Stimulated activated CD4-positive, alpha-beta T cell treated with anti-CD3 and anti-CD28 coated beads, TNF-alpha, amount 100 ng/mL, for 48 hours (primary cell): Measurements from ENCODE around the gene SLC22A31.

Experiments
- DNase-seq, 3 donors: peaks; one replicate each; pipeline ENCODE4 v3.0.0-alpha.2; 2020; ENCODE audit warnings: low read depth in 3 of 3

SLC22A31 gene

GRCh38 chr16:89216315-89217137 lies 16.2 kb upstream of the SLC22A31 start:
- DNase-seq, result peak; percentile 50 to 69 (median 52)

GRCh38 chr16:89210904-89211515 lies 10.7 kb upstream of the SLC22A31 start:
- no peak for DNase-seq

- DNase-seq, result no peak
Measured at GRCh38 chr16:89210165-89210903, 10.0 kb upstream of the SLC22A31 start.

DNA sequence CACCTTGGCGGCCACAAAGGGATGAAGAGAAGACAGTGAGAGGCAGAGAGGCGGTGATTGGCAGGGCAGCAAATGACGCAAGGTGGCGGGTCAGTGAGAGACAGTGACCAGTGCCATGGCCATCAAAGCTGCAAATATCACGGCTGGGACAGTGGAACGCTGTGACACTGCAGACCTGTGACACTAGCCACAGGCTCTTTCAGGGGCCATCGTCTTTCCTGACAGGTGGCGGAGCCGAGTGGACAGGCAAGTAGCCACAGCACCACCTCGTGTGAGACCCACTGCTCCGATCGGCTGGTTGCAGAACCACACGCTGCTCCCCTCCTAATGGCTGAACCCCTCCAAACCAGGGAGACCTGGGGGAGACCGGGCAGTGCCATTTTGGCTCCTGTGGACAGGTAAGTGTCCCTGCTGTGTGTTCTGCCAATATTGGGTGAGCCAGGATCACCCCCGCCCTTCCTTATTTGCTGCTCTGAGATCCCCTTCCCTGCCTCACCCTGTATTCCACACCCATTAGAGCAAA lies 9.2 kb upstream of the SLC22A31 start:
- no peak for DNase-seq

GRCh38 chr16:89207993-89208392 lies 7.7 kb upstream of the SLC22A31 start:
- no peak for DNase-seq

GRCh38 chr16:89202422-89203215 lies 2.3 kb upstream of the SLC22A31 start:
- no peak for DNase-seq

GRCh38 chr16:89201439-89202377 lies 1.4 kb upstream of the SLC22A31 start:
- DNase-seq, result peak; percentile 64 to 93 (median 75)

GRCh38 chr16:89200850-89201411 lies 594 bp upstream of the SLC22A31 start:
- no peak for DNase-seq

GRCh38 chr16:89199241-89200123 lies 855 bp downstream of the SLC22A31 start:
- no peak for DNase-seq

- DNase-seq, result no peak
Measured at GRCh38 chr16:89198417-89199240, 1.7 kb downstream of the SLC22A31 start.

DNA sequence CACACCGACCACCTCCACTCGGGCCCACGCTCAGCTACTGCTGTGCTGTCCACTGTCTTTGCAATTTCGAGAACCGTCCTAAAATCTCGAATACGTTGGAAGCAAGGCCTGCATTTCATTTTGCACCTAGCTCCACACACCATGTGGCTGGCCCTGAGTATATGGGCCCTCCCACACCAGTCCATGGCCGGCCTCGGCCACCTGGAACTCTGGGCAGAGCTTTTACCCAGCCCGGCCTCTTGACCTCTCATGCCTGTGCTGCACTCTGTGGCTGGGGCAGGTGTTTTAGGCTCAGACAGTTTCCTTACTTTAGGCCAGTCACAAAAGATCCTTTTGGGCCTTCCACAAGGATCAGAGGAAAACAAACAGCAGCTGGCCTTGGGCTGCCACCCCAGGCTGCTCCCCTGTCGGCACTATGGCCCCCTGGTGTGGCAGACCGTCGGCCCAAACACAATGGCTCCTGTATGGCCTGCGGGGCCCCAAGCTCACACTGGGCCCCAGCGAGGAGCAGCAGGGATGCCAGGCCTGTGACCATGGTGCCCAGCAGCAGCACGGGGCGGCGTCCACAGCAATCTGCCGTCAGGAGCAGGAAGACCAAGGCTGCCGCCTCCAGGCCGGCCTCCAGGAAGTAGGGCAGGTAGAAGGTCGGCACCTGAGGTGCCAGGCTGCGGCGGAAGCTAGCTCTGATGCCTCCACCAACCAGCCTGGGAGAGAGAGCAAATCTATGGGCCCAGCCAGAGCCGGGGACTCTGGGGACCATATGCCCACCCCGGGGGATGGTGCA lies 2.5 kb downstream of the SLC22A31 start:
- no peak for DNase-seq

- no peak for DNase-seq
Measured at GRCh38 chr16:89197033-89197632, 3.2 kb downstream of the SLC22A31 start.

- DNase-seq, result no peak
Measured at GRCh38 chr16:89195521-89196171, 4.7 kb downstream of the SLC22A31 start.

DNA sequence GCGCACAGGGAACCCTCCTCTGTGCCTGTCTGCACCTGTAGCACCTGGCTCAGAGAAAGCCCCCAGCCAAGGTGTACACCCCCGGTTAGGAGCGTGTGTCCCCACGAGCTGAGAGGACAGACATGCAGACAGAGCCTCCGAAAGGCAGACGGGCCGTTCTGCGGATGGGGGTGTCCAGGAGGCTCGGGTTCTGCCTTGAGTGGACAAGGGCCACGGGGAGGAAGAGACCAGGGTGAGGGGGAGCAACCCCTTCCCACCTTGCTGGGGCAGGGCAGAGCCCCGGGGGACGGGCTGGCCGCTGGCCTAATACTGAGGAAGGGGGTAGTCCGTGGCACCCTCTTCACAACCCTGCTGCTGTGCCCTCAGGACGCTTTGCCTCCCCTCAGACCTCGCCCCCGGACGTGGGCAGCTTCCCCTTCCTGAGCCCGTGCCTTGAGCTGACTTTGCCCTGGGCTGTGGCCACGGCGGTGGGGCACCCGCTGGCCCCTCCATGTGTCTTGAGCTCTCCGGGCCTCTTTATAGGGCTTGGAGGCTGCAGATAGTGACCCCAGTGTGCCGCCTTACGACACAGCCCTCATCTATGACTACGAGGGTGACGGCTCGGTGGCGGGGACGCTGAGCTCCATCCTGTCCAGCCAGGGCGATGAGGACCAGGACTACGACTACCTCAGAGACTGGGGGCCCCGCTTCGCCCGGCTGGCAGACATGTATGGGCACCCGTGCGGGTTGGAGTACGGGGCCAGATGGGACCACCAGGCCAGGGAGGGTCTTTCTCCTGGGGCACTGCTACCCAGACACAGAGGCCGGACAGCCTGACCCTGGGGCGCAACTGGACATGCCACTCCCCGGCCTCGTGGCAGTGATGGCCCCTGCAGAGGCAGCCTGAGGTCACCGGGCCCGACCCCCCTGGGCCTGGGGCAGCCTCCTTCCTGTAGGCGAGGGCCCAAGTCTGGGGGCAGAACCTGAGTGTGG lies 5.7 kb downstream of the SLC22A31 start:
- no peak for DNase-seq

DNA sequence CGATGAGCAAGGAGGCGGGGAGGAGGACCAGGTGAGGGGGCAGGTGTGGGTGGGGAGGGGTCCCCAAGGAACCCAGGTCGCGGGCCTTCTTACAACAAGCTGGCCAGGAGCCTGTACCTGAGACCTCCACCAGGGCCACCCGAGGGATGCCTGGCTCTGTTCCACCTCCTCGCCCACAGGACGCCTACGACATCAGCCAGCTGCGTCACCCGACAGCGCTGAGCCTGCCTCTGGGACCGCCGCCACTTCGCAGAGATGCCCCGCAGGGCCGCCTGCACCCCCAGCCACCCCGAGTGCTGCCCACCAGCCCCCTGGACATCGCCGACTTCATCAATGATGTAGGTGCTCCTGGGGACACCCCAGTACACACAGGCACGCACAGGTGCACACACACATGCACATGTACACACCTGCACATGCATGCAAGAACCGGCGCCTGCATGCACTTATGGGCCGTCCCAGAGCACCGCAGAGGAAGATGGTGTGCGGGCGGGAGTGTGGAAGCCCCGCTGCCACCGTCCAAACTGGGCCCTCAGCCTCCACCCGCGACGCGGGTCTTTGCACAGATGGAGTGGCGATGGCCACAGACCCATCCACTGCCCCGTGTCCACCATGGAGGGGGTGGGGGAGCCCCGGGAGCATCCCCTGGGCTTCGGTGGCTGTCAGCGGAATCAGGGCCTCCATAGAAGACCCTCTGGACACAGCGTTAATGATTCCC lies 6.6 kb downstream of the SLC22A31 start:
- no peak for DNase-seq
